ENCODE results near the gene TNFRSF8.

DNA sequence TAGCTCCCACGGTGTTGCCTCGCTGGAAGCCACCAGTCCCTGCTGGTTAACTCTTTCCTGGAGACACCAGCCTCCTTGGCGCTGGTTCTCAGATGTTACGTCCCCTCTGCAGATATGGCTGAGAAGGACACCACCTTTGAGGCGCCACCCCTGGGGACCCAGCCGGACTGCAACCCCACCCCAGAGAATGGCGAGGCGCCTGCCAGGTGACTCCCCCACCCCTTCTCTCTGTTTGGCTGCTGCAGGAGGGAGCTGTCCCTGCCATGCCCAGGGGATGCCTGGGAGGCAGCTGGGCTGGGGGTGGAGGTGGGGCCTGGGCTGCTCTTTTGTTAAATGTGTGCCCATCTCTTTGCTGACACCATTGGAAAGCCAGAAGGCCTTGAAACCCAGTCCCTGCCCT lies 60.1 kb downstream of the TNFRSF8 start:
- TF ChIP-seq TCF7L2 (IDR thresholded peaks at IDR 0.05; ENCODE audit: low read depth, low read length) (no peak), CREB1 (IDR thresholded peaks at IDR 0.05) (no peak), CREB1 (CRISPR knock-in tag; IDR thresholded peaks at IDR 0.05) (no peak), BCOR (IDR thresholded peaks at IDR 0.05) (no peak), JUND (IDR thresholded peaks at IDR 0.05; ENCODE audit: borderline replicate concordance, low read depth, low read length) (no peak), JUND (tag; IDR thresholded peaks at IDR 0.05; ENCODE audit: borderline replicate concordance, low read depth, low read length) (no peak), EGR1 (conservative IDR thresholded peaks at IDR 0.05) (no peak)
- TF ChIP-seq, protein P1, sequence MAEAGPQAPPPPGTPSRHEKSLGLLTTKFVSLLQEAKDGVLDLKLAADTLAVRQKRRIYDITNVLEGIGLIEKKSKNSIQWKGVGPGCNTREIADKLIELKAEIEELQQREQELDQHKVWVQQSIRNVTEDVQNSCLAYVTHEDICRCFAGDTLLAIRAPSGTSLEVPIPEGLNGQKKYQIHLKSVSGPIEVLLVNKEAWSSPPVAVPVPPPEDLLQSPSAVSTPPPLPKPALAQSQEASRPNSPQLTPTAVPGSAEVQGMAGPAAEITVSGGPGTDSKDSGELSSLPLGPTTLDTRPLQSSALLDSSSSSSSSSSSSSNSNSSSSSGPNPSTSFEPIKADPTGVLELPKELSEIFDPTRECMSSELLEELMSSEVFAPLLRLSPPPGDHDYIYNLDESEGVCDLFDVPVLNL (CRISPR knock-in tag; IDR thresholded peaks at IDR 0.05; ENCODE audit: low read depth), result no peak
- TF ChIP-seq, protein P2, sequence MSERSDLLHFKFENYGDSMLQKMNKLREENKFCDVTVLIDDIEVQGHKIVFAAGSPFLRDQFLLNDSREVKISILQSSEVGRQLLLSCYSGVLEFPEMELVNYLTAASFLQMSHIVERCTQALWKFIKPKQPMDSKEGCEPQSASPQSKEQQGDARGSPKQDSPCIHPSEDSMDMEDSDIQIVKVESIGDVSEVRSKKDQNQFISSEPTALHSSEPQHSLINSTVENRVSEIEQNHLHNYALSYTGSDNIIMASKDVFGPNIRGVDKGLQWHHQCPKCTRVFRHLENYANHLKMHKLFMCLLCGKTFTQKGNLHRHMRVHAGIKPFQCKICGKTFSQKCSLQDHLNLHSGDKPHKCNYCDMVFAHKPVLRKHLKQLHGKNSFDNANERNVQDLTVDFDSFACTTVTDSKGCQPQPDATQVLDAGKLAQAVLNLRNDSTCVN (CRISPR knock-in tag; IDR thresholded peaks at IDR 0.05), result no peak
- TF ChIP-seq, protein P3, sequence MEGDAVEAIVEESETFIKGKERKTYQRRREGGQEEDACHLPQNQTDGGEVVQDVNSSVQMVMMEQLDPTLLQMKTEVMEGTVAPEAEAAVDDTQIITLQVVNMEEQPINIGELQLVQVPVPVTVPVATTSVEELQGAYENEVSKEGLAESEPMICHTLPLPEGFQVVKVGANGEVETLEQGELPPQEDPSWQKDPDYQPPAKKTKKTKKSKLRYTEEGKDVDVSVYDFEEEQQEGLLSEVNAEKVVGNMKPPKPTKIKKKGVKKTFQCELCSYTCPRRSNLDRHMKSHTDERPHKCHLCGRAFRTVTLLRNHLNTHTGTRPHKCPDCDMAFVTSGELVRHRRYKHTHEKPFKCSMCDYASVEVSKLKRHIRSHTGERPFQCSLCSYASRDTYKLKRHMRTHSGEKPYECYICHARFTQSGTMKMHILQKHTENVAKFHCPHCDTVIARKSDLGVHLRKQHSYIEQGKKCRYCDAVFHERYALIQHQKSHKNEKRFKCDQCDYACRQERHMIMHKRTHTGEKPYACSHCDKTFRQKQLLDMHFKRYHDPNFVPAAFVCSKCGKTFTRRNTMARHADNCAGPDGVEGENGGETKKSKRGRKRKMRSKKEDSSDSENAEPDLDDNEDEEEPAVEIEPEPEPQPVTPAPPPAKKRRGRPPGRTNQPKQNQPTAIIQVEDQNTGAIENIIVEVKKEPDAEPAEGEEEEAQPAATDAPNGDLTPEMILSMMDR (IDR thresholded peaks at IDR 0.05 in 2 of 3, conservative IDR thresholded peaks at IDR 0.05 in 1 of 3; ENCODE audit: insufficient read depth in 2 of 3, low read depth in 1 of 3, low read length in 3 of 3), result no peak
